Measurements from ENCODE around the gene TDRD9. TPM values are rescaled to one million over a fixed set of nuclear protein-coding genes. Genes with fewer than 3 reads are reported as not detected.
"Not testable (repeated sequence)": the region's sequence is repeated elsewhere in the genome, so short reads cannot be mapped to it uniquely, and the experiment has no call there.

The TDRD9 gene
- total RNA-seq, 1 experiment from 2014 or later, result not detected

DNA sequence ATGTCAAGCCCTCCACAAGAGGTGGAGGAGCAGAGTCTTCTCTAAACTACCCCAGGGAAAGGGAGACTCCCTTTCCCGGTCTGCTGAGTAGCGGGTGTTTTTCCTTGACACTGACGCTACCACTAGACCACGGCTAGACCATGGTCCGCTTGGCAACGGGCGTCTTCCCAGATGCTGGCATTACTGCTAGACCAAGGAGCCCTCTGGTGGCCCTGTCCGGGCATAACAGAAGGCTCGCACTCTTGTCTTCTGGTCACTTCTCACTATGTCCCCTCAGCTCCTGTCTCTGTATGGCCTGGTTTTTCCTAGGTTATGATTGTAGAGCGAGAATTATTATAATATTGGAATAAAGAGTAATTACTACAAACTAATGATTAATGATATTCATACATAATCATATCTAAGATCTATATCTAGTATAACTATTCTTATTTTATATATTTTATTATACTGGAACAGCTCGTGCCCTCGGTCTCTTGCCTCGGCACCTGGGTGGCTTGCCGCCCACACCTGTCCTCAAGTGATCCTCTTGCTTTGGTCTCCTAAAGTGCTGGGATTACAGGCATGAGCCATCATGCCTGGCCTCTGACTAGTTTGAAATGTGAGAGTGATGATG, 52.5 kb downstream of the TDRD9 start:
- H3K9me3 ChIP-seq (ENCODE audit: low read depth, low read length, poor library complexity, severe bottlenecking); H3K27me3 ChIP-seq (replicated peaks; ENCODE audit: insufficient read depth, low read depth, low read length, poor library complexity); POLR2A ChIA-PET (ENCODE audit: low non-redundant PET); H3K36me3 ChIP-seq (ENCODE audit: insufficient read depth, low read length, poor library complexity, severe bottlenecking); H3K4me1 ChIP-seq (ENCODE audit: insufficient read depth, low read length, poor library complexity, severe bottlenecking); H3K4me3 ChIP-seq (ENCODE audit: low read depth, low read length, poor library complexity, severe bottlenecking); BruUV-seq (replicated peaks); H3K27ac ChIP-seq (ENCODE audit: low read depth, low read length, poor library complexity, severe bottlenecking): not testable (repeated sequence)
- CTCF ChIA-PET, result interaction anchor here (1.5 kb wide), 1 partner anchor 172 kb away, joined by 6 read pairs; no protein-coding TSS in a partner anchor
- peak; percentile 48 for TF ChIP-seq CTCF (conservative IDR thresholded peaks at IDR 0.05; ENCODE audit: low read depth, low read length)
- DNase-seq (ENCODE audit: low spot score), result peak; percentile 27
- intact Hi-C loops (cut with micrococcal nuclease; ENCODE audit: unreplicated experiment), result loop anchor here (1.0 to 10.0 kb wide), 2 partner anchors 172 to 406 kb away; no protein-coding TSS in a partner anchor

- Histone ChIP-seq H3K27ac (ENCODE audit: low read depth, low read length, poor library complexity, severe bottlenecking) (no peak overlapping the region), H3K4me3 (ENCODE audit: low read depth, low read length, poor library complexity, severe bottlenecking) (no peak overlapping the region), H3K4me1 (ENCODE audit: insufficient read depth, low read length, poor library complexity, severe bottlenecking) (no peaks in the 10 kb centered on the region), H3K36me3 (ENCODE audit: insufficient read depth, low read length, poor library complexity, severe bottlenecking) (no peaks in the 10 kb centered on the region), H3K9me3 (ENCODE audit: low read depth, low read length, poor library complexity, severe bottlenecking) (peaks cover 8% of the 10 kb centered on the region), H3K27me3 (replicated peaks; ENCODE audit: insufficient read depth, low read depth, low read length, poor library complexity) (no peaks in the 10 kb centered on the region)
- BruUV-seq (replicated peaks), result no TSS peak
- intact Hi-C loops (cut with micrococcal nuclease; ENCODE audit: unreplicated experiment), result loop anchor here (10.0 kb wide), 1 partner anchor 409 kb away; no protein-coding TSS in a partner anchor
- no peak for DNase-seq (ENCODE audit: low spot score)
- ChIA-PET CTCF (no interaction called here), POLR2A (ENCODE audit: low non-redundant PET) (no interaction called here)
- TF ChIP-seq EZH2 (IDR thresholded peaks at IDR 0.05; ENCODE audit: borderline replicate concordance, low read depth, low read length, poor library complexity, severe bottlenecking) (no peak), CTCF (conservative IDR thresholded peaks at IDR 0.05; ENCODE audit: low read depth, low read length) (no peak)
Observed at GRCh38 chr14:103984196-103984595, 55.9 kb downstream of the TDRD9 start.

DNA sequence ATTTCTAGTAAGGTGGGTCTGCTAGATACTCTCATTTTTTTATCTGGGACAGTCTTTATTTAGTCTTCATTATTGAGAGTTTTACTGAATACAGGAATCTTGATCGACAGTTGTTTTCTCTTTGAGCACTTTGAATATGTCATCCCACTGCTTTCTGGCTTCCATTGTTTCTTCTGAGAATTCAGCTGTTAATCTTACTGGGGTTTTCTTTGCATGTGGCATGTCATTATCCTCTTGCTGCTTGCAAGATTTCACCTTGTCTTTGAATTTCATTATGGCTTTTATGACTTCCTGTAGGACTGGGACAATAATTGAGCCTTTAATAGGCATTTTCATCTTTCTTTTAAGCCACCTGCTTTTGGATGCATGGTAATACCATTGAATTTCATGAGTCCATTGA, 60.8 kb downstream of the TDRD9 start:
- TF ChIP-seq EZH2 (IDR thresholded peaks at IDR 0.05; ENCODE audit: borderline replicate concordance, low read depth, low read length, poor library complexity, severe bottlenecking) (no peak), CTCF (conservative IDR thresholded peaks at IDR 0.05; ENCODE audit: low read depth, low read length) (no peak)
- Histone ChIP-seq H3K36me3 (ENCODE audit: insufficient read depth, low read length, poor library complexity, severe bottlenecking) (no peaks in the 10 kb centered on the region), H3K4me3 (ENCODE audit: low read depth, low read length, poor library complexity, severe bottlenecking) (no peak overlapping the region), H3K4me1 (ENCODE audit: insufficient read depth, low read length, poor library complexity, severe bottlenecking) (no peaks in the 10 kb centered on the region), H3K9me3 (ENCODE audit: low read depth, low read length, poor library complexity, severe bottlenecking) (peaks cover 11% of the 10 kb centered on the region), H3K27ac (ENCODE audit: low read depth, low read length, poor library complexity, severe bottlenecking) (no peak overlapping the region), H3K27me3 (replicated peaks; ENCODE audit: insufficient read depth, low read depth, low read length, poor library complexity) (no peaks in the 10 kb centered on the region)
- POLR2A ChIA-PET (ENCODE audit: low non-redundant PET), result no interaction called here
- intact Hi-C loops (cut with micrococcal nuclease; ENCODE audit: unreplicated experiment), result loop anchor here (10.0 kb wide), 1 partner anchor 414 kb away; no protein-coding TSS in a partner anchor
- CTCF ChIA-PET, result no interaction called here
- no peak for DNase-seq (ENCODE audit: low spot score)
- no TSS peak for BruUV-seq (replicated peaks)
